Smooth muscle cell (in vitro differentiated cells): ENCODE results near the gene RPLP2. TPM values are rescaled to one million over a fixed set of nuclear protein-coding genes. Genes with fewer than 3 reads are reported as not detected.

Source experiments
- DNase-seq: peaks from one replicate; lab custom pipeline; 2025; ENCODE audit not compliant: unreplicated experiment; lab: John Stamatoyannopoulos, UW
- H2AFZ ChIP-seq: fragments of 200-600 bp; sonication (generic); 2 replicates; pipeline ENCODE4 v1.6.0; 2016; ENCODE audit warnings: antibody characterized with exemption, low read depth, mild to moderate bottlenecking
- H3F3A ChIP-seq: fragments of 200-600 bp; sonication (generic); 2 replicates; pipeline ENCODE4 v1.6.0; 2017; ENCODE audit warnings: antibody characterized with exemption, low read depth
- H3K27ac ChIP-seq: fragments of 200-600 bp; sonication (generic); 2 replicates; pipeline ENCODE4 v1.5.1; 2016; ENCODE audit warnings: low read depth, mild to moderate bottlenecking
- H3K27me3 ChIP-seq: fragments of 200-600 bp; sonication (generic); 2 replicates; pipeline ENCODE4 v1.6.1; 2016; ENCODE audit warnings: low read depth, mild to moderate bottlenecking
- H3K36me3 ChIP-seq: fragments of 200-600 bp; sonication (generic); 2 replicates; pipeline ENCODE4 v1.5.1; 2016; ENCODE audit warnings: low read depth
- H3K4me1 ChIP-seq: fragments of 200-600 bp; sonication (generic); 2 replicates; pipeline ENCODE4 v1.5.1; 2016; ENCODE audit warnings: low read depth
- H3K4me2 ChIP-seq: fragments of 200-600 bp; sonication (generic); 2 replicates; pipeline ENCODE4 v1.6.0; 2016; ENCODE audit warnings: mild to moderate bottlenecking
- H3K4me3 ChIP-seq: fragments of 200-600 bp; sonication (generic); 2 replicates; pipeline ENCODE4 v1.5.1; 2016; ENCODE audit warnings: mild to moderate bottlenecking
- H3K79me2 ChIP-seq: fragments of 200-600 bp; sonication (generic); 2 replicates; pipeline ENCODE4 v1.6.0; 2016; ENCODE audit warnings: low read depth, mild to moderate bottlenecking
- H3K9ac ChIP-seq: fragments of 200-600 bp; sonication (generic); 2 replicates; pipeline ENCODE4 v1.6.0; 2016; ENCODE audit warnings: low read depth
- H3K9me3 ChIP-seq: fragments of 200-600 bp; sonication (generic); replicated peaks from 2 replicates; pipeline ENCODE4 v1.5.1; 2016; ENCODE audit warnings: low read depth
- H4K20me1 ChIP-seq: fragments of 200-600 bp; sonication (generic); 2 replicates; pipeline ENCODE4 v1.6.0; 2016; ENCODE audit warnings: low read depth
- WGBS: methylation state at CpG from one replicate; pipeline ENCODE4 v1.1.7; 2016; ENCODE audit warnings: low lambda C conversion rate; 5-methylcytosine and 5-hydroxymethylcytosine counted together
- polyA plus RNA-seq: library from polyadenylated mRNA; unstranded; fragments of >200 nt; fragmentation: Nextera tagmentation; extraction: Ambion mirVana; gene quantifications from 2 replicates; pipeline ENCODE4 v1.2.1, GENCODE V29; 2016
- total RNA-seq: library from RNA; depleted of rRNA; stranded (reverse); fragments of >200 nt; gene quantifications from 2 replicates; pipeline ENCODE4 v1.2.3, GENCODE V29; 2014
- TF ChIP-seq, protein P1 (sequence below): fragments of 200-600 bp; sonication (generic); IDR thresholded peaks from 2 replicates; pipeline ENCODE4 v1.5.1; 2017; ENCODE audit warnings: borderline replicate concordance, mild to moderate bottlenecking, antibody characterized with exemption; ENCODE audit not compliant: insufficient read depth, poor library complexity, severe bottlenecking

Gene RPLP2
- total and polyA plus RNA-seq, 2 experiments from 2014 or later = 472 to 622 TPM

DNA sequence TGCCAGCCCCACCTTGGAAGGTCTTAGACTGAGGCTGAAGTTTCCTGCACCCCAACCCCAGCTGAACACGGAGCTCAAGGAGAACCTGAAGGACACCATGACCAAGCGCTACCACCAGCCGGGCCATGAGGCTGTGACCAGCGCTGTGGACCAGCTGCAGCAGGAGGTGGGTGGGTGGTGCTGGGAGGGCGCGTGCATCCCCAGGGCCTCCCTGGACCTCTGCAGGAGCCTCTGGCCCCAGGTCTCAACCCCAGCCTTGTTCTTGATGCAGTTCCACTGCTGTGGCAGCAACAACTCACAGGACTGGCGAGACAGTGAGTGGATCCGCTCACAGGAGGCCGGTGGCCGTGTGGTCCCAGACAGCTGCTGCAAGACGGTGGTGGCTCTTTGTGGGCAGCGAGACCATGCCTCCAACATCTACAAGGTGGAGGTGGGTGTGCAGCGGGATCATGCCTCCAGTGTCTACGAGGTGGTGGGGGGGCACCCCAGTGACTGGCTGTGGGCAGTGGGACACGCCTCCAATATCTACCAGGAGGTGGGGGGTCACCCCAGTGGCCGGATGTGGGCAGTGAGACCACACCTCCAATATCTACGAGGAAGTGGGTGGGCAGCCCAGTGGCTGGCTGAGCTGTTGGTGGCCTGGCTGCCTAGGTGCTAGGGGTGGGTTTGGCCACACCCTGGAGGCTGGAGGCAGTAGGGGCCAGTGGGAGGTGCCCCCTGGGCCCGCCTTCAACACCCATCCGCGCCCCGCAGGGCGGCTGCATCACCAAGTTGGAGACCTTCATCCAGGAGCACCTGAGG lies 27.6 kb downstream of the RPLP2 start:
- peaks cover 48% of the 10 kb centered on the region for H3K79me2 ChIP-seq
- H3K9me3 ChIP-seq = no peaks in the 10 kb centered on the region
- H3K4me3 ChIP-seq = no peak overlapping the region
- H3K27ac ChIP-seq = no peak overlapping the region
- H3K27me3 ChIP-seq = no peaks in the 10 kb centered on the region
- H2AFZ ChIP-seq = no peak overlapping the region
- peaks cover 14% of the 10 kb centered on the region for H3K4me1 ChIP-seq
- H3K36me3 ChIP-seq = no peaks in the 10 kb centered on the region
- H3K4me2 ChIP-seq = no peak overlapping the region
- peaks cover 23% of the 10 kb centered on the region for H3F3A ChIP-seq
- 94% methylated on average over 20 of the region's 22 CpGs for WGBS
- TF ChIP-seq, protein P1, sequence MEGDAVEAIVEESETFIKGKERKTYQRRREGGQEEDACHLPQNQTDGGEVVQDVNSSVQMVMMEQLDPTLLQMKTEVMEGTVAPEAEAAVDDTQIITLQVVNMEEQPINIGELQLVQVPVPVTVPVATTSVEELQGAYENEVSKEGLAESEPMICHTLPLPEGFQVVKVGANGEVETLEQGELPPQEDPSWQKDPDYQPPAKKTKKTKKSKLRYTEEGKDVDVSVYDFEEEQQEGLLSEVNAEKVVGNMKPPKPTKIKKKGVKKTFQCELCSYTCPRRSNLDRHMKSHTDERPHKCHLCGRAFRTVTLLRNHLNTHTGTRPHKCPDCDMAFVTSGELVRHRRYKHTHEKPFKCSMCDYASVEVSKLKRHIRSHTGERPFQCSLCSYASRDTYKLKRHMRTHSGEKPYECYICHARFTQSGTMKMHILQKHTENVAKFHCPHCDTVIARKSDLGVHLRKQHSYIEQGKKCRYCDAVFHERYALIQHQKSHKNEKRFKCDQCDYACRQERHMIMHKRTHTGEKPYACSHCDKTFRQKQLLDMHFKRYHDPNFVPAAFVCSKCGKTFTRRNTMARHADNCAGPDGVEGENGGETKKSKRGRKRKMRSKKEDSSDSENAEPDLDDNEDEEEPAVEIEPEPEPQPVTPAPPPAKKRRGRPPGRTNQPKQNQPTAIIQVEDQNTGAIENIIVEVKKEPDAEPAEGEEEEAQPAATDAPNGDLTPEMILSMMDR = no peak
- DNase-seq = no peak
- H3K9ac ChIP-seq = no peak overlapping the region
- H4K20me1 ChIP-seq = peaks cover 84% of the 10 kb centered on the region

DNA sequence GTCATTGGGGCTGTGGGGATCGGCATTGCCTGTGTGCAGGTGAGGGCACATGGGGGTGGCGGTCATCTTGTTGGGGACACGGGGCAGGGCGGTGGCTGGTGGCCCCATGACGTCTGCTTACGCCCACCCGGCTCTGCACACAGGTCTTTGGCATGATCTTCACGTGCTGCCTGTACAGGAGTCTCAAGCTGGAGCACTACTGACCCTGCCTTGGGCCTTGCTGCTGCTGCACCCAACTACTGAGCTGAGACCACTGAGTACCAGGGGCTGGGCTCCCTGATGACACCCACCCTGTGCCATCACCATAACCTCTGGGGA lies 28.2 kb downstream of the RPLP2 start:
- H3K4me3 ChIP-seq = no peak overlapping the region
- no peak for DNase-seq
- TF ChIP-seq, protein P1 = no peak
- H2AFZ ChIP-seq = no peak overlapping the region
- no peaks in the 10 kb centered on the region for H3K9me3 ChIP-seq
- H4K20me1 ChIP-seq = peaks cover 84% of the 10 kb centered on the region
- peaks cover 49% of the 10 kb centered on the region for H3K79me2 ChIP-seq
- H3F3A ChIP-seq = peaks cover 23% of the 10 kb centered on the region
- H3K27ac ChIP-seq = no peak overlapping the region
- WGBS = 84% methylated on average over 8 of the region's 8 CpGs
- peaks cover 12% of the 10 kb centered on the region for H3K4me1 ChIP-seq
- H3K36me3 ChIP-seq = no peaks in the 10 kb centered on the region
- no peak overlapping the region for H3K4me2 ChIP-seq
- H3K9ac ChIP-seq = no peak overlapping the region
- no peaks in the 10 kb centered on the region for H3K27me3 ChIP-seq

DNA sequence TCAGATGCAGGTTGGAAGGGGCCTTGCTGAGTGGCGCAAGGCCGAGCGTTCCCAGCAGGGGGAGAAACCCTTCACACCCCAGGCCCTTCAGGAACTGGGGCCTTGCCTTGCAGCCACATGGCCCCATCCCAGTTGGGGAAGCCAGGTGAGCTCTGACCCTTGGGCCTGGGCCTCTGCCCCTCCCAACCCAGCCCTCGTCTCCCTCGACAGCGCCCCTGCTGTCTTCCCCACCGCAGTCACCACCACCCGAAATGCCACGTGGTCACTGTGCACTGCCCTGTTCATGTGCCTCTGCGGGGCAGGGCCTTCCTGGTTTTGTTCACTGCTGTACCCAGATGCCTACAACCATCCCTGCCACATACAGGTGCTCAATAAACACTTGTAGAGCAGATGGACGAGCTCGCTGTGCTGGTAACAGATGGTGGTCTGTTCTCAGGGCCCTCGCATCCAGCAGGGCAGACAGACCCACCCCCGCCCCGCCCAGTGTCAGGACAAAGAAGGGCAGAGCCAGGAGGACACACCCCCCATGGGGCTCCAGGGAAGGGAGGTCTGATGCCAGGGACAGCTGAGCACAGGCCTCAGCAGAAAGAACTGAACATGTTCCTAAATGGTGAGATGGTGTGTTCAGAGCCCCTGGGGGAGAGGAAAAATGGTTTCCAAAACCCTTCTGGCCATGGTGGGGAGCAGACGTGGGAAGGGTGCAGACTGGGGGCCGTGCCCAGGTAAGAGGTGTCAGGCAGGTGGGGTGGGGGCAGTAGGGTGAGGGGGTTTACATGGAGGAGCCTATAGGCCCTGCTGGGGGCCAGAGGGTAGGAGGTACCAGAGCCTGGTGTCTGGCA lies 28.9 kb downstream of the RPLP2 start:
- no peak overlapping the region for H2AFZ ChIP-seq
- H3K4me2 ChIP-seq = no peak overlapping the region
- no peak overlapping the region for H3K9ac ChIP-seq
- H3K79me2 ChIP-seq = peaks cover 43% of the 10 kb centered on the region
- H3K9me3 ChIP-seq = no peaks in the 10 kb centered on the region
- TF ChIP-seq, protein P1 = no peak
- peaks cover 23% of the 10 kb centered on the region for H3F3A ChIP-seq
- no peaks in the 10 kb centered on the region for H3K27me3 ChIP-seq
- 68% methylated on average over 14 of the region's 17 CpGs for WGBS
- no peaks in the 10 kb centered on the region for H3K36me3 ChIP-seq
- H4K20me1 ChIP-seq = peaks cover 83% of the 10 kb centered on the region
- no peak for DNase-seq
- H3K4me3 ChIP-seq = no peak overlapping the region
- no peak overlapping the region for H3K27ac ChIP-seq
- H3K4me1 ChIP-seq = peaks cover 14% of the 10 kb centered on the region
